ENCODE results near the gene POGK. TPM values are rescaled to one million over a fixed set of nuclear protein-coding genes. Genes with fewer than 3 reads are reported as not detected.

POGK gene
- total RNA-seq, 1 donor from 2014 or later, result 33.0 TPM

DNA sequence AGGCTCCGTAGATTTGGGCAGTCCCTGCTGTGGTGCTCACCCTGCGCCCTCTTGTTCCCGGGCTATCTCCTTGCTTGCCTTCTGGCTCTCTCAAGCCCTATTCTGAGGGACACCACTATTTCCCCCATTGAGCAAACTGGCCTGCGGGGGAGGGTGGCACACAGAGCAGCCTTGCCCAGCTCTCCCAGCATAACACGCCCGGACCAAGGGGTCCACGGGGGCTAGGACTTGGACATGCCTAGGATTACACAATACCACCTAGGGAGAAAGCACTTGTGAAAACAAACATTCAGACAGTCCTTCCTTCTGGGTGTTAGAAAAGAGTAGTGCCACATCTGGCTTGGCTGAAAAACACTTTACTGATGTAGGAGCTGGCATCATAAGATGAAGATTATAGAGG, 29.4 kb downstream of the POGK start:
- TF ChIP-seq, protein P1, sequence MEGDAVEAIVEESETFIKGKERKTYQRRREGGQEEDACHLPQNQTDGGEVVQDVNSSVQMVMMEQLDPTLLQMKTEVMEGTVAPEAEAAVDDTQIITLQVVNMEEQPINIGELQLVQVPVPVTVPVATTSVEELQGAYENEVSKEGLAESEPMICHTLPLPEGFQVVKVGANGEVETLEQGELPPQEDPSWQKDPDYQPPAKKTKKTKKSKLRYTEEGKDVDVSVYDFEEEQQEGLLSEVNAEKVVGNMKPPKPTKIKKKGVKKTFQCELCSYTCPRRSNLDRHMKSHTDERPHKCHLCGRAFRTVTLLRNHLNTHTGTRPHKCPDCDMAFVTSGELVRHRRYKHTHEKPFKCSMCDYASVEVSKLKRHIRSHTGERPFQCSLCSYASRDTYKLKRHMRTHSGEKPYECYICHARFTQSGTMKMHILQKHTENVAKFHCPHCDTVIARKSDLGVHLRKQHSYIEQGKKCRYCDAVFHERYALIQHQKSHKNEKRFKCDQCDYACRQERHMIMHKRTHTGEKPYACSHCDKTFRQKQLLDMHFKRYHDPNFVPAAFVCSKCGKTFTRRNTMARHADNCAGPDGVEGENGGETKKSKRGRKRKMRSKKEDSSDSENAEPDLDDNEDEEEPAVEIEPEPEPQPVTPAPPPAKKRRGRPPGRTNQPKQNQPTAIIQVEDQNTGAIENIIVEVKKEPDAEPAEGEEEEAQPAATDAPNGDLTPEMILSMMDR (IDR thresholded peaks at IDR 0.05), result no peak
- H3K27ac Mint-ChIP-seq (ENCODE audit: unreplicated experiment), result peak overlapping the region; percentile 36
- no peak for DNase-seq (ENCODE audit: extremely low spot score, unreplicated experiment)
- peaks cover 31% of the 10 kb centered on the region for H3K4me1 Mint-ChIP-seq (ENCODE audit: unreplicated experiment)
- H3K9me3 Mint-ChIP-seq (ENCODE audit: unreplicated experiment), result no peaks in the 10 kb centered on the region
- no peaks in the 10 kb centered on the region for H3K27me3 Mint-ChIP-seq (ENCODE audit: unreplicated experiment)
- peaks cover 18% of the 10 kb centered on the region for H3K36me3 Mint-ChIP-seq (ENCODE audit: unreplicated experiment)
- H3K4me3 Mint-ChIP-seq (ENCODE audit: unreplicated experiment), result no peak overlapping the region

GRCh38 chr1:166869318-166870099, 30.2 kb downstream of the POGK start:
- Mint-ChIP-seq H3K27me3 (ENCODE audit: unreplicated experiment) (no peaks in the 10 kb centered on the region), H3K4me3 (ENCODE audit: unreplicated experiment) (no peak overlapping the region), H3K4me1 (ENCODE audit: unreplicated experiment) (peaks cover 36% of the 10 kb centered on the region), H3K27ac (ENCODE audit: unreplicated experiment) (peak overlapping the region; percentile 36), H3K9me3 (ENCODE audit: unreplicated experiment) (no peaks in the 10 kb centered on the region), H3K36me3 (ENCODE audit: unreplicated experiment) (peaks cover 14% of the 10 kb centered on the region)
- DNase-seq (ENCODE audit: extremely low spot score, unreplicated experiment), result no peak
- TF ChIP-seq, protein P1 (IDR thresholded peaks at IDR 0.05), result no peak

DNA sequence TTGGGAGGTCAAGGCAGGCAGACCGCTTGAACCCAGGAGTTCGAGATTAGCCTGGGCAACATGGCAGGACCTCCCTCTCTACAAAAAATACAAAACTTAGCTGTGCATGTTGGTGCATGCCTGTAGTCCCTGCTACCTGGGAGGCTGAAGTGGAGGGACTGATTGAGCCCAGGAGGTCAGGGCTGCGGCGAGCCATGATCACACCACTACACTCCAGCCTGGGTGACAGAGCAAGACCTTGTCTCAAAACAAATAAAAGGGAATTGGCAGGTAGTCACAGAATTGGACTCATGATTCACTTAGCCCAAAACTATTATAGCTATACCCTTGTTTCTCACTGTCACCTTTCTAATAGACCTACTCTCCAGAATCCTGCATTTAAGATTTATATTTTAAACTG, 31.3 kb downstream of the POGK start:
- Mint-ChIP-seq H3K36me3 (ENCODE audit: unreplicated experiment) (peaks cover 10% of the 10 kb centered on the region), H3K9me3 (ENCODE audit: unreplicated experiment) (no peaks in the 10 kb centered on the region), H3K4me3 (ENCODE audit: unreplicated experiment) (no peak overlapping the region), H3K4me1 (ENCODE audit: unreplicated experiment) (peaks cover 47% of the 10 kb centered on the region), H3K27me3 (ENCODE audit: unreplicated experiment) (no peaks in the 10 kb centered on the region), H3K27ac (ENCODE audit: unreplicated experiment) (no peak overlapping the region)
- TF ChIP-seq, protein P1 (IDR thresholded peaks at IDR 0.05), result no peak
- no peak for DNase-seq (ENCODE audit: extremely low spot score, unreplicated experiment)

DNA sequence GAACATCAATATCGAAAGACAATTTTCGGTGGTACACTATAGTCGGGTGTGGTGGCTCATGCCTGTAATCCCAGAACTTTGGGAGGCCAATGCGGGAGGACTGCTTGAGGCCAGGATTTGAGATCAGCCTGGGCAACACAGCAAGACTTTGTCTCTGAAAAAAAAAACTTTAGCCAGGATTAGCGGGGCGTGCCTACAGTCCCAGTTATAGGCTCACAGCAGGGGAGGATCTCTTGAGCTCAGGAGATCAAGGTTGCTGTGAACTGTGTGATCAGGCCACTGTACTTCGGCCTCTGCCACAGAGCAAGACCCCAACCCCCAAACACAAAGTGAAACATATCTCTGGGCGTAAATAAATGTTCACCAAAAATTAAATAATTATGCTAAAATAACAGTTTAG, 35.2 kb downstream of the POGK start:
- no peaks in the 10 kb centered on the region for H3K27me3 Mint-ChIP-seq (ENCODE audit: unreplicated experiment)
- DNase-seq (ENCODE audit: extremely low spot score, unreplicated experiment), result no peak
- no peaks in the 10 kb centered on the region for H3K9me3 Mint-ChIP-seq (ENCODE audit: unreplicated experiment)
- H3K4me3 Mint-ChIP-seq (ENCODE audit: unreplicated experiment), result no peak overlapping the region
- peaks cover 37% of the 10 kb centered on the region for H3K4me1 Mint-ChIP-seq (ENCODE audit: unreplicated experiment)
- no peak overlapping the region for H3K27ac Mint-ChIP-seq (ENCODE audit: unreplicated experiment)
- no peaks in the 10 kb centered on the region for H3K36me3 Mint-ChIP-seq (ENCODE audit: unreplicated experiment)
- TF ChIP-seq, protein P1 (IDR thresholded peaks at IDR 0.05), result no peak

GRCh38 chr1:166875302-166875733, 36.0 kb downstream of the POGK start:
- DNase-seq (ENCODE audit: extremely low spot score, unreplicated experiment), result no peak
- Mint-ChIP-seq H3K36me3 (ENCODE audit: unreplicated experiment) (no peaks in the 10 kb centered on the region), H3K27me3 (ENCODE audit: unreplicated experiment) (peaks cover 3% of the 10 kb centered on the region), H3K4me1 (ENCODE audit: unreplicated experiment) (peaks cover 33% of the 10 kb centered on the region), H3K4me3 (ENCODE audit: unreplicated experiment) (peak overlapping the region; percentile 93), H3K9me3 (ENCODE audit: unreplicated experiment) (no peaks in the 10 kb centered on the region), H3K27ac (ENCODE audit: unreplicated experiment) (peak overlapping the region; percentile 66)
- TF ChIP-seq, protein P1 (IDR thresholded peaks at IDR 0.05), result no peak
